KOPT-K1 (cell line): ENCODE measurements around the gene OR6S1.
"Not testable (repeated sequence)": the region's sequence is repeated elsewhere in the genome, so short reads cannot be mapped to it uniquely, and the experiment has no call there.

Experiments used
- H3K27ac ChIP-seq: fragments of 200-600 bp; sonication (generic); 2 replicates; pipeline ENCODE4 v1.5.1; 2016; ENCODE audit warnings: antibody characterized with exemption, mild to moderate bottlenecking, low read depth, low read length; ENCODE audit not compliant: poor library complexity, severe bottlenecking
- H3K36me3 ChIP-seq: fragments of 200-600 bp; sonication (generic); 2 replicates; pipeline ENCODE4 v1.5.1; 2017; ENCODE audit warnings: antibody characterized with exemption, mild to moderate bottlenecking, low read length, moderate library complexity; ENCODE audit not compliant: insufficient read depth
- H3K9me3 ChIP-seq: fragments of 200-600 bp; sonication (generic); 2 replicates; pipeline ENCODE4 v1.5.1; 2017; ENCODE audit warnings: antibody characterized with exemption, low read length, mild to moderate bottlenecking; ENCODE audit not compliant: insufficient read depth, poor library complexity, severe bottlenecking

Gene OR6S1

GRCh38 chr14:20680843-20681347, 39.4 kb upstream of the OR6S1 start:
- no peaks in the 10 kb centered on the region for H3K36me3 ChIP-seq
- H3K27ac ChIP-seq, result peak overlapping the region; percentile 68
- no peaks in the 10 kb centered on the region for H3K9me3 ChIP-seq

- Histone ChIP-seq H3K9me3 (no peaks in the 10 kb centered on the region), H3K36me3 (no peaks in the 10 kb centered on the region), H3K27ac (peak overlapping the region; percentile 68)
These were observed 38.9 kb upstream of the OR6S1 start for GRCh38 chr14:20680363-20680762.

GRCh38 chr14:20679907-20680306, 38.4 kb upstream of the OR6S1 start:
- no peaks in the 10 kb centered on the region for H3K9me3 ChIP-seq
- H3K27ac ChIP-seq, result no peak overlapping the region
- no peaks in the 10 kb centered on the region for H3K36me3 ChIP-seq

- Histone ChIP-seq H3K36me3 (no peaks in the 10 kb centered on the region), H3K9me3 (no peaks in the 10 kb centered on the region), H3K27ac (no peak overlapping the region)
These were observed 34.6 kb upstream of the OR6S1 start for GRCh38 chr14:20676072-20676471.

GRCh38 chr14:20675669-20676068, 34.2 kb upstream of the OR6S1 start:
- Histone ChIP-seq H3K9me3 (no peaks in the 10 kb centered on the region), H3K36me3 (no peaks in the 10 kb centered on the region), H3K27ac (no peak overlapping the region)

- H3K27ac ChIP-seq, result no peak overlapping the region
- H3K36me3 ChIP-seq, result no peaks in the 10 kb centered on the region
- no peaks in the 10 kb centered on the region for H3K9me3 ChIP-seq
These were observed 30.2 kb upstream of the OR6S1 start for GRCh38 chr14:20671597-20672283.

- Histone ChIP-seq H3K27ac (no peak overlapping the region), H3K9me3 (no peaks in the 10 kb centered on the region), H3K36me3 (no peaks in the 10 kb centered on the region)
These were observed 27.5 kb upstream of the OR6S1 start for GRCh38 chr14:20668969-20669368.

GRCh38 chr14:20667957-20668356, 26.5 kb upstream of the OR6S1 start:
- H3K27ac ChIP-seq, result no peak overlapping the region
- no peaks in the 10 kb centered on the region for H3K9me3 ChIP-seq
- H3K36me3 ChIP-seq, result no peaks in the 10 kb centered on the region

GRCh38 chr14:20666400-20666961, 25.0 kb upstream of the OR6S1 start:
- H3K9me3 ChIP-seq, H3K36me3 ChIP-seq, H3K27ac ChIP-seq: not testable (repeated sequence)

GRCh38 chr14:20662968-20663732, 21.7 kb upstream of the OR6S1 start:
- Histone ChIP-seq H3K27ac (no peak overlapping the region), H3K36me3 (no peaks in the 10 kb centered on the region), H3K9me3 (no peaks in the 10 kb centered on the region)

GRCh38 chr14:20661197-20661596, 19.7 kb upstream of the OR6S1 start:
- H3K36me3 ChIP-seq, result no peaks in the 10 kb centered on the region
- H3K27ac ChIP-seq, result no peak overlapping the region
- H3K9me3 ChIP-seq, result no peaks in the 10 kb centered on the region

GRCh38 chr14:20659813-20660395, 18.4 kb upstream of the OR6S1 start:
- Histone ChIP-seq H3K9me3 (no peaks in the 10 kb centered on the region), H3K27ac (no peak overlapping the region), H3K36me3 (no peaks in the 10 kb centered on the region)

- H3K9me3 ChIP-seq, result no peaks in the 10 kb centered on the region
- H3K27ac ChIP-seq, result no peak overlapping the region
- no peaks in the 10 kb centered on the region for H3K36me3 ChIP-seq
These were observed 17.8 kb upstream of the OR6S1 start for GRCh38 chr14:20659336-20659735.

GRCh38 chr14:20658246-20658645, 16.8 kb upstream of the OR6S1 start:
- Histone ChIP-seq H3K36me3 (no peaks in the 10 kb centered on the region), H3K27ac (no peak overlapping the region), H3K9me3 (no peaks in the 10 kb centered on the region)
